HG02840 (cell line): ENCODE results near the gene MS4A15.
"Not testable (repeated sequence)": the region's sequence is repeated elsewhere in the genome, so short reads cannot be mapped to it uniquely, and the experiment has no call there.

Experiments
- ATAC-seq: cut with Tn5 transposase; IDR thresholded peaks from one replicate; pipeline ENCODE4 v1.9.1; 2021; ENCODE audit warnings: mild to moderate bottlenecking, moderate library complexity, moderate number of reproducible peaks; ENCODE audit not compliant: unreplicated experiment, low FRiP score

The MS4A15 gene

DNA sequence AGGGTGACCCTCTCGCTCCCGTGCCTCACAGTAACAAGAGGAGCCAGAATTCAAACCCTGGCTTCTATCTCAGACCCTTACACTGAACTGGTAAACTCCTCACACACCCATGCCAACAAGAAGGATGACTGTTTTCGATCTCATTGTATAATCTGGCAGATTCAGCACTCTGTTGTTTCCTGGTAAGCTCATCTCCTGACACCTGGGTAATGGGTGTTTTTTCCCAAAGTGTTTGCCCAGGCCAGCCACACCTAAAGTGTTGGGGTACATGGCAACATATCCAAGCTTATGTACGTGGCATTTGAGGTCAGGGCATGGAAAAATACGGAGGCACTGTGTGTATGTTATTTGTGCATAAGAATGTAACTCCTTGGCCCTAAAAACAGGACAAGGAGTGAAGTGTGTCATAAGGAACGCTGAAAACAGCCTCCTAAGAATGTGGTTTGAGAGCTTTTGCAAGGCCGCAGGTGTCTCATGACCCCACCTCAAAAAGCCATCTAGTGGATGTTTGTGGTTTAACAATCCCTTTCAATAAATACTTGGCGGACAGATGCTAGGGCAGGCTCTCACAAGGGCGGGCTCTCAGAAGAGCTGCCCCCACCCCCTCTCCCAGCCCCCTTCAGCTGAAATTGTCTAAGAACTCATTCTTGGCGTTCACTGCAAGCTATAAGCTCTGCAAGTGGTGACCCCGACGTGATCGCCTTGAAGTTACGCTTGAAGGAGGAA, at the start of gene MS4A15:
TSS of gene MS4A15 (plus strand) at position 561 of the 726 bp plus-strand sequence. CDS start 6,867 bp downstream, outside the sequence.
- ATAC-seq = no peak

DNA sequence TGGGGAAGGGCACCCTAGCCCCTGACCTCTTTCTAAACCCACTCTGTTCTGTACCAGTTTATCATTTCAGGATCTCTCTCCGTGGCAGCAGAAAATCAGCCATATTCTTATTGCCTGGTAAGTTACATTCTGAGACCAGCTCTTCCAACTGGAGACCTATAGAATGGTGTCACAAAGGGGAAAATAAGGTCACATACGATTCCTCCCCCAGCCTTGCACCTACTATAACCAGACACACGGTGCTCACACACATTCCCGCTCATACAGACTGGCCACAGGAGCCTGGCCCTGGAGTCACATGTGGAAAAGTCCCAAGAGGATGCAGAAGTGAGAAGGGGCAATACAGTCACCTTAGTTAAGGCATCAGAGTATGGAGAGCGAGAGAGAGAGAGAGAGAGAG, 49.7 kb upstream of the MS4A15 start:
- no peak for ATAC-seq

- no peak for ATAC-seq
Observed at GRCh38 chr11:60710482-60710881, 46.2 kb upstream of the MS4A15 start.

DNA sequence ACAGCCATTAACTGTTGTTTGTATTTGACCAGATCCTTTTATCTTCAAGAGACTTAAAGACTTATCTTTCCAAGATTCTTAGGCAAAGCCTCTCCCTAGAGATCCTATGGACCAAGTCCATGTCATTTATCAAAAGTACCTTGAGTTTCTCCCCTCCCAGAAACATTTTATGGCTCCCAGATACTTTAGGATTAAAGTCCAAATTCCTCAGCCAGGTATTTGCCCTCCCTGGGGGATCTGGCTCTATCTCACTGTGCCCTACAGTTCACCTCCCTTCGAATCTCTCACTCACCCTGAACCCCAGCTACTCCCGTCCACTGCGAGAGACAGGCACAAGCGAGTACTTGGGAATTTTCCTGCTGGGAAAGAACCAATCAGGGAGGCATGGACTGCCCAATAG, 45.4 kb upstream of the MS4A15 start:
- ATAC-seq = no peak

DNA sequence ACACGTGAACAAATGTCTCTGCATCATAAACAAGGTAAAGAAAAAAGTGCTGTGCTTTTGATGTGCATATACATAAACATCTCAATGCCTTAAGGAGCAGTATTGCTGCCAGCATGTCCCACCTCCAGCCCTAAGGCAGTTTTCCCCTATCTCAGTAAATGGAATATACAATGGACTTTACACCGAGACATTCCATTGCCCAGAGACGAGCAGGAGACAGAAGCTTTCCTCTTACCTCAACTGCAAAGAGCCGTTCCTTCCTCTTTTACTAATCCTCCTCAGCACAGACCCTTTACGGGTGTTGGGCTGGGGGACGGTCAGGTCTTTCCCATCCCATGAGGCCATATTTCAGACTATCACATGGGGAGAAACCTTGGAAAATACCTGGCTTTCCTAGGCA, 43.2 kb upstream of the MS4A15 start:
- ATAC-seq = not testable (repeated sequence)

GRCh38 chr11:60717956-60718355, 38.7 kb upstream of the MS4A15 start:
- ATAC-seq = no peak

- no peak for ATAC-seq
Observed at GRCh38 chr11:60718524-60719316, 37.9 kb upstream of the MS4A15 start.

- ATAC-seq = no peak
Observed at GRCh38 chr11:60719391-60719790, 37.3 kb upstream of the MS4A15 start.

DNA sequence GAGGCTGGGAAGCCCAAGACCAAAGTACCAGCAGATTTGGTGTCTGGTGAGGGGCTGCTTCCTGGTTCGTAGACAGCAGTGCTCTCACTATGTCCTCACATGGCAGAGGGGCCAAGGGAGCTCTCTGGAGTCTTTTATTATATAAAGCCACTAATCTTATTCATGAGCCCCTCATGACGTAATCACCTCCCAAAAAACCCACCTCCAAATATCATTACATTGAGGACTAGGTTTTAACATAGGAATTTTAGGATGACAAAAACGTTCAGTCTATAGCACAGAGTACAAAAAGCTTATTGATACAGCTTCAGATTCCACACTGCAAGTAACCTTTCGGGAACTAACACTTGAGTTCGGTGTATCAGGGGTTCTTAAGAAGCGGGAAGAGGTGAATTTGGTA, 36.2 kb upstream of the MS4A15 start:
- ATAC-seq = no peak

DNA sequence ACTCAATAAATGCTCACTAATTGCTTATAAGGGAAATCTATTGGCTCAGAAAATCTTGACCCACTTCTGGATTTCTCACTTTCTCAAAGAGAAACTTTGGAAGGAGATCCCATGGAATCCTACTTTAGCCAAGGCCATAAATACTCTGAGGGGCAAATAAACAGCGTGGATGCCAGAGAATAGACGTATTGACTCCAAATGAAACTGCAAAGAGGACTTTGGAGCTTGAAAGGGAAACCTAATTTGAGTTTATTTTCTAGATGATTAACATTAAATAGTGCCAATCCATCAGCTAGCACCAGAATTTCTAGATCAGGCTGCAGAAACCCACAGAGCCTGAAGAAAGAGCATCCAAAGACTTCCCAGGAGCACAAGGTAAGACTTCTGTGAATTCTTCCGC, 32.2 kb upstream of the MS4A15 start, which contains the start of gene MS4A18:
TSS of gene MS4A18 (plus strand) at position 301 of the 400 bp plus-strand sequence.
- no peak for ATAC-seq

DNA sequence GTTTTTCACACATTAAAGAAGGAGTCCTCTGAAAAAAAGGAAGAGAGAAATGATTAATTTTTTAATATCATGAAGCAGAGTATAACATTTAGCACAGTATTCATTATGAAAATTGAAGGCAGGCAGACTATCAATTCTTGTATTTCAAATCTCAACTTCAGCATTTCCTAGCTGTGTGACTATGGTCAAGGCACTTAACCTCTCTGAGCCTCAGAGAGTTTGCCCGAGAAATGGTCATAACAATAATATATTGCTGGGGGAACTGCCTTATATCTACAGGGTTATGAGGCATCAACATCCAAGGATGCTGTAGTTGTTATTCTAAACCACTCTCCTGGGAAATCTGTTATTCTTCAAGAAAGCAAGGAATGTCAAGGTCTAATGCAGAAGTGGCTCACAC, 31.1 kb upstream of the MS4A15 start:
- ATAC-seq = no peak

GRCh38 chr11:60731586-60731985, 25.1 kb upstream of the MS4A15 start:
- no peak for ATAC-seq

GRCh38 chr11:60734279-60734678, 22.4 kb upstream of the MS4A15 start:
- no peak for ATAC-seq

DNA sequence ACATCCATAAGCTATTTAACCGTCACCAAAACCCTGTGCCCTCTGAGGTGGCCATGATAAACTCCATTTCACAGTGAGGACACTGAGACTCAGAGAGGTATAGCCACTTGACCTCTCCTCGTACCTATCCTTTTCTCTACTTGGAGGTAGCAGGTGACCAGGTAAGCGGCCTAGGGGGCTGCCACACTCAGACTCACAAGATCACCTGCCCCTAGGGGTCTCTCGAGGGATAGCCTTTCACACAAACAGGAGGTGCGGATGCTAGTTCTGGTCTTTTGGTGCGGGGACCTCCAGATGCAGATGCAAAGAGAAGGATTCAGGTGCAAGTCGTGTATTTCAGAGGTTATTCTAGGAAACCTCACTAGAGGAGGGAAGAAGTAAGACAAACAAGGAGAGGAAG, 17.6 kb upstream of the MS4A15 start:
- no peak for ATAC-seq

- ATAC-seq = no peak
Observed at GRCh38 chr11:60740573-60740972, 16.1 kb upstream of the MS4A15 start.

DNA sequence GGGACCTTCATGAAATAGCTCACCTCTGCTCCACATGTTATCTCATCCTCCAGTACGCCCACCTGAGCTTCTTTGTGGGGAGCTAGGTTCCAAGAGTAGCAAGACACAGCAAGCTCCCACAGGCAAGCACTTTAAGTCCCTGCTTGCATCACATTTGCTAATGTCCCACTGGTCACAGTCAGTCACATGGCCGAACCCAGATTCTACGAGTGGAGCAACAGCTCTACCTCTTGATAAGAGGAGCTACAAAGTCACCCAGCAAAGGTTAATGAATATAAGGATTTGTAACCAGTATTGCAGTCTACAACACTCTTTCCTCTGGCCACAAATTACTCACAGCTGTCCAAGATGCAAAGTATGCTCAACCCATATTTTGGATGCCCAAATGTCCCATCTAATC, 15.2 kb upstream of the MS4A15 start:
- ATAC-seq = no peak

DNA sequence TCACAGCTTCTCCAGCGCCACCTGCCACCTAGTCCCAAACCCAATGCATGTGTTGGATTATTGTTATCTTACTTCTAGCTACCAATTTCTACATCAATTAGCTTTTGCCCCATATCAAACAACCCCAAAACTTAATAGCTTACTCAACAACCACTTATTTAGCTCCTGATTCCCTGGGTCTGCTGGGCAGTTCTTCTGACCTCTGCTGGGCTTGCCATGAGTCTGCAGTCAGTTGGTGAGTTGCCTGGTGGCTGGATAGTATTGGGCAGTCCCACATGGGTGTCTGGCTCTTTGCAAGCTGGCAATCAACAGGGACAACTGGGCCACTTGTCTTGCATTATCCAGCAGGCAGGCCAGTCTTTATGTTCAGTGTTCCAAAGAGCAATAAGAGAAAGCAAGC, 13.6 kb upstream of the MS4A15 start:
- ATAC-seq = no peak

- ATAC-seq = no peak
Observed at GRCh38 chr11:60744114-60744513, 12.6 kb upstream of the MS4A15 start.

- no peak for ATAC-seq
Observed at GRCh38 chr11:60747359-60747873, 9.3 kb upstream of the MS4A15 start.

GRCh38 chr11:60748225-60748624, 8.4 kb upstream of the MS4A15 start:
- no peak for ATAC-seq

GRCh38 chr11:60748821-60749220, 7.8 kb upstream of the MS4A15 start:
- no peak for ATAC-seq

DNA sequence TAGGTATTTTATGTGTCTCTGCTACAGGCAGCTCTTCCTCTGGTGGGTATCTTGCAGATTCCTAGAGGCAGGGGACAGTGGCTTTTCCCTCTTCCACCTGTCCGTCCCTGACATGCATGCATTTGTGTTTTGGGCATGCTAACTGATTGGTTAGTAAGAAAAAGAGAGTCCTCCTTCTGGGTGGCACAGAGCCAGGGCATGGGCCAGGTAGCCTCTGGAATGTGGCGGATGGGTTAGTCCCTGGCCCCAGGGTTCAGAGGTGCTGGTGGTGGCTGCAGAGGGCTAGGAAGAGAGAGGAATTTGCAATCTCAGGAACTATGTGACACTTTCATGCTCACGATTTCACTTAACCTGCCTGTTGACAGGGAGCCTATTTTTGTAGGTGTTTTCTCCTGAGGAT, 5.8 kb upstream of the MS4A15 start:
- ATAC-seq = no peak
